GM12864 (cell line): ENCODE data around the gene JAKMIP2.

Experiments used
- DNase-seq: peaks from one replicate; pipeline ENCODE4 v3.0.0-alpha.2; 2011; ENCODE audit warnings: low read depth
- H3K4me3 ChIP-seq: 2 replicates; pipeline ENCODE4 v1.5.1; 2011; ENCODE audit warnings: mild to moderate bottlenecking, low read depth, low read length, control low read depth
- TF ChIP-seq, protein P1 (sequence below): IDR thresholded peaks from 2 replicates; pipeline ENCODE4 v1.5.1; 2011; ENCODE audit warnings: low read depth, mild to moderate bottlenecking, moderate library complexity, low read length, control low read depth, inconsistent platforms; ENCODE audit errors: missing control alignments

The JAKMIP2 gene

GRCh38 chr5:147750065-147750464 lies 32.5 kb downstream of the JAKMIP2 start:
- no peak overlapping the region for H3K4me3 ChIP-seq
- DNase-seq: no peak
- TF ChIP-seq, protein P1, sequence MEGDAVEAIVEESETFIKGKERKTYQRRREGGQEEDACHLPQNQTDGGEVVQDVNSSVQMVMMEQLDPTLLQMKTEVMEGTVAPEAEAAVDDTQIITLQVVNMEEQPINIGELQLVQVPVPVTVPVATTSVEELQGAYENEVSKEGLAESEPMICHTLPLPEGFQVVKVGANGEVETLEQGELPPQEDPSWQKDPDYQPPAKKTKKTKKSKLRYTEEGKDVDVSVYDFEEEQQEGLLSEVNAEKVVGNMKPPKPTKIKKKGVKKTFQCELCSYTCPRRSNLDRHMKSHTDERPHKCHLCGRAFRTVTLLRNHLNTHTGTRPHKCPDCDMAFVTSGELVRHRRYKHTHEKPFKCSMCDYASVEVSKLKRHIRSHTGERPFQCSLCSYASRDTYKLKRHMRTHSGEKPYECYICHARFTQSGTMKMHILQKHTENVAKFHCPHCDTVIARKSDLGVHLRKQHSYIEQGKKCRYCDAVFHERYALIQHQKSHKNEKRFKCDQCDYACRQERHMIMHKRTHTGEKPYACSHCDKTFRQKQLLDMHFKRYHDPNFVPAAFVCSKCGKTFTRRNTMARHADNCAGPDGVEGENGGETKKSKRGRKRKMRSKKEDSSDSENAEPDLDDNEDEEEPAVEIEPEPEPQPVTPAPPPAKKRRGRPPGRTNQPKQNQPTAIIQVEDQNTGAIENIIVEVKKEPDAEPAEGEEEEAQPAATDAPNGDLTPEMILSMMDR: no peak

DNA sequence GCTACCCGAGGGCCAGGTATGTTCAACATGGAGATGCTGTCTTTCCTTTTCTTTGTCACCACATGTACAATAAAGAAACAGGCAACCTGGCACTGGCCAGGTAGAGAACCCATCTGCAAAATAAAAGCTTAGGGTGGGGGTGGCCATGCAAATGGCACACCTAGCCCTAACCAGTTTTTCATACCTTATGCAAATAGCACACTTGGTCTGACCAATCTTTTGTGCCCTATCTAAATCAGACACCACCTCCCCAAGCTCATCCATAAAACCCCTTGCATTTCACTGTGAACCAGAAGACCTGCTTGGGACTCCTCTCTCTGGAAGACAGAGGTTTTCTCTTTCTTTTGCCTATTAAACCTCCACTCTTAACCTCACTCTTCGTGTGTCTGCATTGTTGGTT lies 33.9 kb downstream of the JAKMIP2 start:
- DNase-seq: no peak
- TF ChIP-seq, protein P1: no peak
- no peak overlapping the region for H3K4me3 ChIP-seq

GRCh38 chr5:147746986-147747385 lies 35.5 kb downstream of the JAKMIP2 start:
- DNase-seq: no peak
- H3K4me3 ChIP-seq: no peak overlapping the region
- TF ChIP-seq, protein P1: no peak

- no peak for DNase-seq
- TF ChIP-seq, protein P1: no peak
- no peak overlapping the region for H3K4me3 ChIP-seq
Measured at GRCh38 chr5:147743678-147744374, 38.7 kb downstream of the JAKMIP2 start.

- no peak for DNase-seq
- H3K4me3 ChIP-seq: no peak overlapping the region
- TF ChIP-seq, protein P1: no peak
Measured at GRCh38 chr5:147743012-147743411, 39.5 kb downstream of the JAKMIP2 start.

DNA sequence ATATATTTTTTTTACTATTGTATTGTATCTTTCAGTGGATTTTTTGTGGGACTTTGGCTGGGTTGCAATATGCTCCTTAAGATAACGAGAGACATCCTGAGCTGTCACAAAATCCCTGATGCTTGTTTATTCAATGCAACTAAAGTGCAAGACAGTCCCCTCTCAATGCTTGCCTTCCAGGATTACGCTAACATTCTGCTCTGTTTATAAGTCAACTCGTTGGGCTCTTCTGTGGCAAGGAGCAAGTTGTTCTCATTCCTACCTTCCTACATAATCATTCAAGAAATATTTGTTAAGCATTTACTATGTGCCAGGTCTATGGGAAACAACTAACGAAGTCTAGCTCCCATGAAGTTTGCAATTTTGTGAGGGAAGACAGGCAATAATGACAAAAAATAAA lies 40.4 kb downstream of the JAKMIP2 start:
- DNase-seq: no peak
- TF ChIP-seq, protein P1: no peak
- H3K4me3 ChIP-seq: no peak overlapping the region

- no peak for DNase-seq
- TF ChIP-seq, protein P1: no peak
- no peak overlapping the region for H3K4me3 ChIP-seq
Measured at GRCh38 chr5:147740864-147741263, 41.7 kb downstream of the JAKMIP2 start.
